Activated CD8-positive, alpha-beta memory T cell treated with anti-CD3 and anti-CD28 coated beads, Interleukin-2, amount 50 U/mL, for 4 hours (primary cell): ENCODE data around the gene VGLL4.
"Not testable (repeated sequence)": the region's sequence is repeated elsewhere in the genome, so short reads cannot be mapped to it uniquely, and the experiment has no call there.

Source experiments
- DNase-seq: peaks from one replicate; pipeline ENCODE4 v3.0.0-alpha.2; 2020

The VGLL4 gene

DNA sequence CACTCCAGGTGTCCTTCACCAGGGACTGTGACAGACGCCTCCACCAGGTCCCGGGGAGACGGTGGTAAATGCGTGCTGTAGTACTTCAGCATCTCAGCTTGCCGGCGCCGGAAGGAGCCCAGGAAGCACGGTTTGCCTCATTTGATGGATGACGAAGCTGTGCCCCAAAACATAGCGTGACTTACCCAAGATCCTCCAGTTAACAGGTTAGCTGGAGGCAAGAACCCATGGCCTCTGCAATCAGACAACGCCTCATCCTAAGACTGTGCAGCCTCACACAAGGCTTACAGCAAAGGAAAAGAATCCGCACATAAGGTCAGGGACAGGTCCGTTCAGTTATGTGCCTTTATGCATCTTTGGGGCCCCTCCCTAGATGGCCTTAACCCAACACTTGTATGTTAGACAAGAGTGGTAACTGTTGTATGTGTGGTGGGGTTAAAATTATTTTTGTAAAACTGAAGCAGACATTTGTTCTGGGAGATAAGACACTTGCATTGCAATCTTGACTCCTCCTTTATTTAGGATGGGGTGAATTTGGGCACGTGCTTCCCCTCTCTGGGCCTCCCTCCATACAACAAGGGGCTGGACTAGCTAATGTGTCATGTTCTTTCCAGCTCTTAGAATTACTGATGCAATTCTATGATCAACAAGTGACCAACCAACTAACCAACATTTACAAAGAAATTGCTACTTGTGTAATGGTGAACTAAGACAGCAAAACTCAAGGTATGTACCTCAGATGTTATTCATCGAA, 39.4 kb downstream of the VGLL4 start:
- no peak for DNase-seq

DNA sequence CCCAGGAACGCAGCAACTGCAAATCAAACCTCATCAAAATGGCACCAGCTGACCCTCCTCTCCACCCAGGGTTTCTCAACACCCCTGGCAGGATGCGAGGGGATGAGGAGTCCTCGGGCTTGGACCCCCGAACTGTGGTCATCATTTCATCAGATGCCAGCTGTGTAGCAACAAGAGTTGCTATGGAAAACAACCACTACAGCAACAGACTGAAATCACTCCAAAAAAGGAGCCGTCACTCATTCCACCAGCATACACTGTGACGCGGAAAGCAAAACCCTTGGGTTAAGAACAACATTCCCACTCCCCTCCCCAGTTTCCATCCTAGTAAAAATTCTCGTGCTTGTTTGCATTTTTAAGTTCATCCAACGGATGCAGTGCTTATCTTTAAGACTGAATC, 40.1 kb downstream of the VGLL4 start:
- DNase-seq, result no peak

DNA sequence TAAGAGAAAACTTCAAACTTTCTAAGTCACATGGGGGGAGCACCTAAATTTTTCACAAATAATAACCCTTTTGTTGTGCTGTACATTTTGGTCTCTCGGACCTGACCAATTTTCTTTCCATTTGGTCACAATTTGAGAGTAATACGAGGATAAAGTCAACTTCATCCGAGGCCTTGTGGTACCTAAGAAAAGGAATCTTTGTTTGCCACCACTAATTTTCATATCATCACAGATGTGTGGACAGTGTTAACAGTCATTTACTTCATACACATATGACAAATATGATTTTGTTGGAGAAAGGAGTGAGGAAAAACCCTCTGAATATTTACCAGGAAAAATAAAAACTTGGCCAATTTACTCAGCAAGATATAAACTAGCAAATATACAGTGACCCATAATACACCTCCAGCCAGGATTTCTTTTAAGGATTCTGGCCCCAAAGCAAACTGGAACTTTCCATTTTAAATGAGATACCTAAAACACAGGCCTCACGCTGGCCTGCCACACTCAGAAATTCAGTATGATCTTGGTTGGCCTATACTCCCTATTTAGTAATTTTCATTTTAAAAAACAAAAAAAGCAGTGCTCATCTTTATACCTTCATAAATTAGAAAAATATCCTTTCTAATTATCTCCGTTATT, 40.7 kb downstream of the VGLL4 start:
- no peak for DNase-seq

DNA sequence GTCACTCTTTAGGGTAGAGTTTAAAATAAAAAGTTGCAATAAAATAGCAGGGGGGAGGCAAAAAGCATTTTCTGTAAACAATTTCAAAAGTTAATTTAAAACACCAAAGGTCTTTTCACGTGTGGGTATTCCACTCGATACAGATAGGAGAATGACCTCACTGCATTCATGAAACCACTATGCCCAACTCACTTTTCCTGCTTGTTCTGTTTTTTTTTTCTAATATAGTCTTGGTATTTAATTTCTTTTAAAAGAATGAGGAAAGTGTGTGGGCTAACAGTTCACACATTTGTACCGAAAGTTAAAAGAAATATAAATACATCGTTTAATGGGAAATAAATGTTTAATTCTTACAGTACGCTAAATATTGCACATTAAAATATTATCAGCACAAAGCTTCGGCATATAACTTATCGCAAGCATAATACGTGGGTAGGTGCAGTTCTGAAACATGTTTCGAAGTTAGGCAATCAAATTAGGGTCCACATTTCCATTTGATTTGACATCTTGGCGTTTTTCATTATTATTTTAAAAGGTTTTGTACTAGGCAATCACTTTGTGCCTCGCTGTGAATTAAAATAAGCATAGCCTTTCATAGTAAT, 41.4 kb downstream of the VGLL4 start:
- DNase-seq, result no peak

DNA sequence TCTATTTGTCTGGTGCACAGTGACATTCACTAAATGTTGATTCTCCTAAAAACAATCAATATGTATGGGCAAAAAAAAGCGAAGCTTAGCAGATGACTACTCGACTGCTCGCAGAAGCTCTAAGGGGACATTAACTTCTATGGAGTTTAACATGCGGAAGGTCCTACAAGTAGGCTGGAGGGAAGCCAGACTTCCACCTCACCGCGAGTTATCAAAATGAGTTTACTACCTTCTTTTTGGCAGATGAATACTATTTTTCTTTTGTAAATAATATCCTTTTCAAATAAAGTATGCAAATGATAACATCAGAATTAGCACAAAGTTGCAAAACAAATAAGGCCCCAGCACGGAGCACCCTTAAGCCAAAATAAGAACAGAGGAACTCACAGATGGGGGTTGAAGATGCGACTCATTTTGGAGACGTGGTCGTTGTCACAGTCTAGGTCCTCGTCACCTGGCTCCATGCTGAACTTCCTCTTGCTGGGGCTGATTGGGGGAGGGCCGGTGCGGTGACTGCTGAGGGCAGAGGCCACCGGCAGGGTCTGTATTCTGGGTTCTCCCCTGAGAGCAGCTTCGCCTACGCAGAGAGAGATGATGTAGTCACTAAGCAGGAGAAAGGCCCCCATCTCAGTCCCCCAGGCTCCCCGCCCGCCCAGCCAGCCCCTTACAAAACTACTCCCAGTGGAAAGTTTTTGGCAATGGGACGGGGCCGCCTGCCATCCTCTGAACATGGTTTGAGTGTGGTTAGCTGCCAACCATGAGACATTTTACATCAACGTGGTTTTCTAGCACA, 42.1 kb downstream of the VGLL4 start:
- DNase-seq, result peak; percentile 39

DNA sequence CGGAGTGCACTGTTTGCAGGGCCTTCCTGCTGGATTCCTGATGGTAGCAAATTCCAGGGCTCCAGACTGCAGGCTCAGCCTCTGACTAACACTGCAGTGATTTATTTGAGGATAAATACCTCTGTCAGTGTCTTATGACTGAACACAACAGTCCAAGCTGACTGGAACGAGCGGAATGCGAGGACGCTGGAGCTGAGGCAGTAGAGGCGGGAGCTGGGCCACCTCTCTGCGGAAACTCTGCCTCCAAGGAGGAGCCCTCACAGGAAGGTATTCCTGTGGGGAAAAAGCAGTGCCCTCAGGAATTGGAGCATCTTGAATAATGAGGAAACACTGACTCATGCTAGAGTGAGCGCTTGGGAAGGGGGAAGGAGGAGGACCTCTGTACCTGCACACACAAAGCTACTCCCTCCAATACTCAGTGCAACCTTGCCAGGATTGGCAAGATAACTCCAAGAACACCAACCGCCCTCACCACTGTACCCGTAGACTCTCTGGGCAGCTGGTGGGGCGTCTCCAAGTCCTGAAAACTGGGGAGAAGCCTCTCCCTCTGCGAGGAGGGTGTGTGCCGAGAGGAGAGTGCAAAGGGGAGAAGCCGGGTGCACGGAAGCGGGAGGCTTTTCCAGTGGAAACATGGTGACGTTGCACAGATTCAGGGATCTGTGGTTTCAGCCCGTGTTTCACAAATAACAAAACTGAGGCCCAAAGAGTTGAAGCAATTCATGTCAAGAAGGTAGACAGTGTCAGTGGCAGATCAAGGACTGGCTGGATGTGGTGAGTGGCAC, 43.0 kb downstream of the VGLL4 start:
- DNase-seq, result no peak

DNA sequence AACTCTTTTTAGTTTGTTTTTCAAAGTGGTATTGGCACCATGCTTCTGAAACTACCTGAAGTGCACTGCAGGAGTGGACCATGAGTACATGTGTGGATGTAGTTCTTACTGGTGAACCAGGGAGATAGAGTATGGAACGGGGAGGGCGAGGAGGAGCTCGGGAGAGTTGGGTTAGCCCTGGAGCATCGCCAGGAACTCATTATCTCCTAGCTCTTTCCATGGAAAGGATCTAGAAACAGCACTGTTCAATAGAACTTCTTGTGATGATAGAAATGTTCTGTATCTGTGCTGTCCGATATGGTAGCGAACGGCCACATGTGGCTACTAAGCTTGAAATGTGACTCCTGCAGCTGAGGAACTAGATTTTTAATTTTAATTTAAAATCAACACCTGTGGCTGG, 47.3 kb downstream of the VGLL4 start:
- DNase-seq, result no peak

DNA sequence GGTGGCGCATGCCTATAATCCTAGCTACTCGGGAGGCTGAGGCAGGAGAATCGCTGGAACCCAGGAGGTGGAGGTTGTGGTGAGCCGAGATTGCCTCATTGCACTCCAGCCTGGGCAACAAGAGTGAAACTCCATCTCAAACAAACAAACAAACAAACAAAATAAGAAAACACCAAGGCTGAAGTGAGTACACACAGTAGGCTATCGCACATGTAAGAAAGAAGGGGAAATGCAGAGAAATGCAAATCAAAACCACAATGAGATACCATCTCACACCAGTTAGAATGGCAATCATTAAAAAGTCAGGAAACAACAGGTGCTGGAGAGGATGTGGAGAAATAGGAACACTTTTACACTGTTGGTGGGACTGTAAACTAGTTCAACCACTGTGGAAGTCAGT, 48.7 kb downstream of the VGLL4 start:
- DNase-seq, result not testable (repeated sequence)

DNA sequence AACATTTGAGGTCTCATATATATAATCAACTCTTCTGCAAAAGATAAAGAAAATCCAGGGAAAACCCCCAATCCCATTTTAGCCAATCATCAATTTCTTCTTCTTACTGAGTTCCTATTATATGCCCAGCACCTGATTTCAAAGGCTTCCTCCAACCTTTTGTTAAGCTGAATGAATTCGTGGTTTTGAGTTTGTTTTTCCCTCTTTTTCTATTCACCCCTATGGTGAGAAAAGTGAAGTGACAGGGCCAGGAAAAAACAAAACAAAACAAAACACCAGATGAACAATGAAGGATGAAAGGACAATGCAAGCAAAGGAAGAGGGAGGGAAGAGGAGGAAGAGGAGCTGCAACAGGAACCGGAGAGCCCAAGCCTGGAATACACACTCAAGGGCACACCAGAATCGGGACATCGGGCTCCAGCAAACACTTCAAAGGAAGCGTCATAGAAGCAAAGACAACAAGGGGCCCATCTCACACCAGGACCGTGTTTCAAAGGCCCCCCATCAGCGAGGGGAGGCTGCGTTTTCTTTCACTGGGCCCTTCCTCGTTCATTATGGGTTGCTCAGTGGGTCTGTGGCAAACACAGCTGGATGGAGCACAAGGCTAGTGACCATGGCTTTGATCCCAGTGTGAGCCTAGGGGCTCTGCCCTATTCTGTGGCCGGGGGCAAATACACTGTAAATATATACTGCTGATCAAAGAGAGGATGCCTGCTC, 50.2 kb downstream of the VGLL4 start:
- no peak for DNase-seq

DNA sequence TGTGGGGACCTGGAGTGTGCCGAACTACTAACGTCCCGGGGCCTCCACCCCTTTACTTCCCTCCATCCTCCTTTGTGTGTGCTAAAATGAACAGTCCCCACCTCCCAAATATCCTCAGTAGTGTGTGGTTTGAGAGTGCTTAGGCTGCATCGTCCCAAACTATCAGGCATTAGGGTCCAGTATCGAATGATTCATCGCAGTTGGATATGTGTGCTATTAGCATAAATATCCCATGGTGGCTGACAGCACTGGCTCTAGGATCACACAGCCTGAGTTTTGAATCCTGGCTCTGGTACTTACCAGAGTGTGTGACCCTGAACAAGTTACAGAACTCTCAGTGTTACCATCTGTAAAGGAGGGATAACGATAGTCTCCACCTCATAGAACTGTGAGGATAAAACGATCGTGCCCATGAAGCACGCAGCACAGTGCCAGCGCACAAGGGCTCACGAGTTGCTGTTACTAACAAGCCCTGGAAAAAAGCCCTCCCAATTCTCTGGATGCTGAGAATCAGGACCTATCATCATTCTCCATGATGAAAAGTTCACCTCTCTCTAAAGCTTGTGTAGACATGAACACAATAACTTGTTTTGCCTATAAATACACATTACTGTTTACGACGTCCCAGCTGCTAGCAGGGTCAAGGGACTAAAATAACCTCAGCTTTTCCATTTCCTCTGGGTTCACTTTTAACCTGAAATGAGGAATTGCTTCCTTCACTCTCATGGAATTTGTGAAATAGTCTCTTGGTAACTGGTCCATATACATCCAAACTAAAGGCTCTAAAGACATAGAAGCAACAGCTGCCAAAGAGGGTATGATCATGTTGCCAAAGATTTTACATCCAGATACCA, 51.0 kb downstream of the VGLL4 start:
- no peak for DNase-seq

DNA sequence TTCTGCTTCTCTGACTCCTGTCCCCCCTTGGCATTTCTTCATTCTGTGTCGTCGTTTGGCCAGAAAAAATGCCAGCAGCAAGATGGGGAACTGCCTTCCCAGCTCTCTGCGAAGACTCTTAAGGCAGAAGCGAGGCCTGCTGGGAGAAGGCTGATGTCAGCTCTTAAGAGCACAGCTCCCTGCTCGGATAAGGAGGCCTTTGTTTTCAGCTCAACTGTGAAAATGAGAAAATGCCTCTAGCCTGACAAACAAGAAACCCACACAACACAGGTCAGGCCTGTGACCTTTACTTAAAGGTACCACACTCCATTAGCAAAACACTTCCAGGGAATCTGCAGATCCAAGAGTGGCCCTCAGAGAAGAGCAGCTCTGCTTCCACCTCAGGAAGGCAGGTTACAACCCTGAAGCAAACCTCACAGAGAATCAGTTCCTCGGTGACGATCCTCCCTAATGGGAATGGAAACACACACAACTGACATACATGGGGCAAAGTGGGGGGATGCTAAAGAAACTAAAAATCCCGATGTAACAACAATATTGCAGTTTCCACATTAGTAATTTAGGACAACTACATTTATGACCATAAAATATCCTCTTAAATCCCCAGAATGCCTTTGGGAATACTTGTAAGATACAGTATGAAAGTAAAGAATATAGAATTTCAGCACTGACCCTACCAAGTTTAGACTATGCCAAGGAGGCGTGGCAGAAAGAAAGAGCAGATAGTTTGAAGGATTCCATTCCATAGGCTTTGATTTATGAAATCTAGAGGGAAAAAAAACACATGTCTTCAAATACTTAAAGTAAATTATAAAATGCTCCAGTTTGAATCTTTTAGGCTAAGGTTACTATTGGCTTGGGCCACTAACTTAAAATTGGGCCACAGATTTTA, 52.1 kb downstream of the VGLL4 start:
- no peak for DNase-seq

DNA sequence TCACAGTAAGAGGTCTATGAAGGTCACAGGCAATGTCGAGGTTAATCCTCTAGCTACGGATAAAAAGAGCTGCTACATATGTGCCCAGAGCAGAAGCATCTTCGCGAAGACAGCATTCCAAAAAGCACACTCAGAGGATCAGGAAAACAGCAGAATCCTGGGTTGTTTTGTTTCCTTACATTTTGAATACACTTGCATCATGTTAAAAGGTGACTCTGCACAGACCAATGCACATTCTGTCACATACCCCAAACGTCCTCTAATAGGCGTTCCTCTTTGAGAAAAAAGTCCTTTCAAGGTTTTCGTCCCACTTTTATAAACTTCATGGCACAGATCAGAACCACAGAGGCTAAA, 52.7 kb downstream of the VGLL4 start:
- no peak for DNase-seq

DNA sequence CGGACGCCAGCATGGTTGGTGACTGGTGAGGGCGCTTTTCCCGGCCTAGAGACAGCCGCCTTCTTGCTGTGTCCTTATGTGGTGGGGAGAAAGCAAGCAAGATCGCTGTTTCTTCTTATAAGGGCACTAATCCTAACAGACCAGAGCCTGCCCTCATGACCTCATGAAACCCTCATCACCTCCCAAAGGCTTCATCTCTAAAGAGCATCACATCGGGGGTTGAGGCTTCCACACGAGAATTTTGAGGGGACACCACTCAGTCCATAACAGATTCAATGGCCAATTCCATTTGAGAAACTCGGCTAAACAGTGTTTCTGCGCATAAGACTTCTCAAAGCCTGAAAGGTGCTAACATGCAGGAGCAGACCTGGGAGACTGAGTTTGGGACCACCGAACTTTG, 54.0 kb downstream of the VGLL4 start:
- no peak for DNase-seq

DNA sequence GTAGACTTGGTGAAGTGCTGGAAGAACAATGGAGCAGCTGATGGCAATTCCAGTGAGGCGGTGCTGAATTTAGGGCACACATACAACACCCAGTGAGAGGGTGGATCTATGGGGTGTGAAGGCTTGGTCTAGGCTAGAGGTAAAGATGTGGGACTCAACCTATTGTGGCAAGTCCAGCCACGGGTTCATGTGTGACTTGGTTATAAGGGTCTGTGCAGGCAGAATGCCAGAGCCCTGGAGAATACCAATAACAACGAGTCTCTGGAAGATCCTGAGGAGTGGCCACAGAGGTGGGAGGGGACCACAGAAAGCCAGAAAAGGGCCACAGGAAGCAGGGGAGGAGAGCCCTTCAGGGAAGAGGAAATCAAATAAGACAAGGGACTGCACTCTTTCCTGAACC, 55.0 kb downstream of the VGLL4 start:
- DNase-seq, result no peak

DNA sequence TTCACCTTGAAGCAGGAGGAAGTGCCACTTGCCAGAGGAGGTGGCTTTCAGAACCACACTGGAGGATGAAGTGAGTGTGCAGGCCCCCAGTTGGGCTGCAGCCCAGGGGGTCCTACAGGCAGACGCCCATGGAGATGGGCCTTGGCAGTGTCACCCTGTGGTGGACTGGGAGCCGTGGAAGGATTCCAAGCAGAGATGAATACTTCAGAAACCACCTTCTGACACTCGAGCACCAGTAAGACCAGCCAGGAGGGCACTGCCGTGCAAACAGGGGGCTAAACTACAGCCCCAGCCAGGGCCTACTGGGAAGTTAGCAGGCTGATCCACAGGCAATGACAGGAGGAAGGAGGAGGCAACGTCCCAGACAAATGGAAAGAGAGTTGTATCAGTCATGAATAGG, 55.4 kb downstream of the VGLL4 start:
- DNase-seq, result no peak

DNA sequence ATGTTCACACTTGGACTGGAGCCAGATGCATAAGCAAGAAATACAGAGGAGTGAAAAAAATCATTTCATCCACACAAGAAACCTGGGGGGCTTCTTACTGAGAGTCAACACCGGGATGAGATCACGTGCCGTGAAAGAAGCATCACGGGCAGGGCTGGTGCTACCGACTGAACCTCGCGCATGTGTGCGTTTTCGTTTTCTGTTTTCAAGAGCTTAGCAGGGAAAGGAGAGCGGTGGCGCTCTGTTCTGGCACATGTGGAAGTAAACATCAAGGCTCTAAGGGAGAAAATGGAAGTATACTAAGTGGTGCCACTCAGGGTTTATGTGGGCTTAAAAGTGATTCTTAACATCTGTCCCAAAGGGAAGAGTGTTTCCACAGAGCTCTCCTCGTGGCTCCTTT, 55.9 kb downstream of the VGLL4 start:
- no peak for DNase-seq

DNA sequence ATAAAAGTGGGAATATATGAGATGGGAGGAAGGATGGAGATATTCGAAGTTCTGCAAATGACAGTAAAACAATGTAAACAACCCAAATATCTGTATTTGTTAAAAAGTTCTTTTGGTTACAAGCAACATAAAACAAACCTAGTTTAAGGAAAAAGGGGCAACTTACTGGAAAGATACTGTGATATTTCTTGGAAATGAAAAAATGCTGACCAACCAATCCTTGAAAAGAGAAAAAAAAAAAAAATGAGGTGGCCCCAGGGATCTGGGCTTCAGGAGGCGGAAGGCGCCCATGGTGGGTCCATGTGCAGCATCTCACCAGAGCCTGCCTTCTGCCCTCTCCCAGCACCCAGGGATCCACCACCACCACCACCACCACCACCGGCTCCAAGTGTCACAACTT, 59.1 kb downstream of the VGLL4 start:
- DNase-seq, result no peak

DNA sequence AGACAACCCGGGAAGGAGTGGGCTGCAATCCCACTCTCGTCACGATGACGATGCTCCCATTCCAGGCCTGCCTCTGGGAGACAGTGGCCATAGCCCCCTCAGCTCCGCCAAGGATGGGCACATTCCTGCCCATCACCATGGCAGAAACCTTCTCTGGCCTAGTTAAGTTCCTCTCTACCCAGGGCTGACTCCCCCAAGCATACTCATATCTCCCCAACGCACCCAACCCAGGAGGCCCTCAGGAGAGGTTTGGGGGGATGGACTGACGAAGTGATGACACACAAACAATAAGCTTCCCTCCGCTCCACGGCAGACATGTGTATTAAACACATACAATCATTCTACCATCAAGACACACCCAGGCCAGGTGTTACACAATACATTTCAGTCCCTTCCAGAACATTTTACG, 60.1 kb downstream of the VGLL4 start:
- DNase-seq, result no peak

DNA sequence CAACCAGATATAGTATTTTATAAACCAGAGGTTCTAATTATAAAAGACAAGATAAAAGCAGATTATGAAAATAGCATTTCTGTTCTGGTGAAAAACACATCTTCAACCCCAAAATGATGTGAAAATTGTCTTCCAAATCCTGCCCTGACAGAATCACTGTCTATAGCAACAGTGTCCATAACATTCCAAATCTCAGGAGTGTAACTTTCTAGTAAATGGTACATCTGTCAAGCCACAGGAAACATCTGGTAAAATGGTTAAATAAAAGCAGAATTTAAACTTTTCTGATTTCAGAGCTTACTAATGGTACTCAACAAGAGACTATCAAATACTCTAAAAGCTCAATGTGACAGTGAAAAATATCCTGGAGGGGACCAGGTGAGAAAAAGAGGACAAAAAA, 60.5 kb downstream of the VGLL4 start:
- DNase-seq, result no peak
